GM21786 (cell line): ENCODE results near the gene MON1B.
"Not testable (repeated sequence)": the region's sequence is repeated elsewhere in the genome, so short reads cannot be mapped to it uniquely, and the experiment has no call there.

Experiments
- ATAC-seq: cut with Tn5 transposase; IDR thresholded peaks from one replicate; pipeline ENCODE4 v1.9.1; 2021; ENCODE audit not compliant: unreplicated experiment

Gene MON1B

DNA sequence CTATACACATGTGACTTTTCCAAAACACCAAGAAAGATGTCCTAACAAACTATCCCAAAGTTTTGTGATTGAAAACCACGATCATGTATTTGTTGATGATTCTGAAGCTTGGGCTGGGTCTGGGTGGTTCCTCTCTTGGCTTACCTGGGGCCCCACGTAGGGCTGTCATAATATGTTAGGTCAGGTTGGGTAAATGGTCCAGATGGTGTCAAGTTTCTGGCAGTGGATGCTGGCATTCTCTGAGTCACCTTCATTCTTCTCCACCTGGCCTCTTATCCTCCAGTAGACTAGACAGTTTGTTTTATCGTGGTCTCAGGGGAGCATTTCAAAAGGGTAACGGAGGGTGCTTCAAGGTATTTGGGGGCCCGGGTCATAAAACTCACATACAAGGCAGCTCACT is 47.6 kb downstream of the MON1B start:
- no peak for ATAC-seq

DNA sequence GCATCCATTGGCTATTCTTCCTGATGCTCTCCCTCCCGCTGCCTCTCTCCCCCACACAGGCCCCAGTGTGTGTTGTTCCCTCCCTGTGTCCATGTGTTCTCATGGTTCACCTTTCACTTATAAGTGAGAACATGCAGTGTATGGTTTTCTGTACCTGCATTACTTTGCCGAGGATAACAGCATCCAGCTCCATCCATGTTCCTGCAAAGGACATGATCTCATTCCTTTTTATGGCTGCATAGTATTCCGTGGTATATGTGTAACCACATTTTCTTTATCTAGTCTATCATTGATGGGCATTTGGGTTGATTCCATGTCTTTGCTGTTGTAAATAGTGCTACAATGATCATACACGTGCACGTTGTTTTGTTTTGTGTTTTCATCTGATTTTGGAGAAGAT is 51.5 kb downstream of the MON1B start:
- not testable (repeated sequence) for ATAC-seq

DNA sequence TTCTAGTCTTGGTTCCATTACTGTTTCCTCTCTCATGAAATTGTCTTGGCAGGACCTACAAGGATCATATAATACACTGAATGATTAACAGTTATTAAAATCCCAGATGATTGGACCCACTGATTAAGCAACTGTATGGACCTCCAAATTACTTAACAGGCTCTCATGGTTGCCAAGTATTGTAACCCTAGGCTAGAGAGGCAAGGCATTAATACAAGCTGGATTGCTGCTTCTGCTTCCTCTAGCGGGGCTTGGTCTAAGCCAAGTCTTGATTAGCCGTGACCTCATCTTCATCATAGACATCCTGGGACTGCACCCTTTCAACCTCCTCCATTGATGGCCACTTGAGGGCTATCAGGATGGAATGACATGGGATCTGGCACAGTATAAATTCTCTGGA is 55.2 kb downstream of the MON1B start:
- no peak for ATAC-seq

DNA sequence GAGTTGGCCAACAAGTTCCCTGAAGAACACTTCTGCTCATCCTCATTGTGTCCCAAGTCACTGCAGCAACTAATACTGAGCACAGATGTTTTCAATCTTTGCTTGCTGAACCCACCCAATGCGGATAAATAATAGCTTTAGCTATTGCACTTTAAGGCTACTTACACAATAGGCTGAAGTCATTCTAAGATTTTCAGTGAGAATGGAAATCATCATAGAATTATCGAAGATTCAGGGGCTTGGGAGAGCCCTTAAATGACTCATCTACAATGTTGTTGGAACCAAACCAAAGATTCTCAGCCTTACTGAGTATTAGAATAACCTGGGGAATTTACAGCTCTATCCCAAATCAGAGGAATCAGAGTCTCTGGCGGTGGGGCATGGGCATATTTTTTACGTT is 59.4 kb downstream of the MON1B start:
- ATAC-seq, result no peak
